T-helper 1 cell (primary cell): ENCODE results near the gene SIM1.

Source experiments
- DNase-seq, 5 donors: peaks; one replicate each; pipeline ENCODE4 v3.0.0-alpha.2; 2012 to 2020

The SIM1 gene

DNA sequence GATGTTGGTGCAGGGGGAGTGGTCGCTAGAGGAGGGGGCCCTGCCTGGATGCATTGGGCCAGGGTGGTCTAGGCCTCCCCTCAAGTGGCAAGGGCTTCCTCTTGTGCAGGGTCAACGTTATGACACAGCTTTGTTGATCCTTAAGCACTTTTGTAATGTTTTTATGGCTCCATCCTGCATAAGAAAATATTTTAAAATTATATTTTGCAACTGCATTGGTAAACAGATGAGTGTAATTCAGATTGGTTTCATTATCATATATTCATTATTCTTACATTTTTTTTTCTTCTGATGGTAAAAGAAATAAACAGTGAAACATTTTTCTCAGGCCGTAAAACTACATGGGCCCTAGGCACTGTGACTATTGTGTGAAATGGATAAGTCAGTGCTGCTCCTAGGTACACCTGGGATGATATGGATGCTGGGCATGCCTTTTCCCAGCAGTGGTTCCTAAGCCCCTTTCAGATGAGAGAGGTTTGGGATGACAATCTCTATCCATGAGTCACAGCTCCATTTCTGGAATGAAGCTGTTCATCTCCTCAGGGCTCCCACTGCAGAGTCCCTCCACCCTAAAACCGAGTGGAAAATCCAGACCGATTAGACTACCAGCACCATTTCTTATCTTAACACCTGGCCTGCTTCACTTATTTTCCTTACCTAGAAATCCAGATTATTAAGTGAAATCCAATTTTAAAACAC lies 5.8 kb upstream of the SIM1 start:
- DNase-seq = no peak

- no peak for DNase-seq
Observed at GRCh38 chr6:100469101-100469859, 4.6 kb upstream of the SIM1 start.

DNA sequence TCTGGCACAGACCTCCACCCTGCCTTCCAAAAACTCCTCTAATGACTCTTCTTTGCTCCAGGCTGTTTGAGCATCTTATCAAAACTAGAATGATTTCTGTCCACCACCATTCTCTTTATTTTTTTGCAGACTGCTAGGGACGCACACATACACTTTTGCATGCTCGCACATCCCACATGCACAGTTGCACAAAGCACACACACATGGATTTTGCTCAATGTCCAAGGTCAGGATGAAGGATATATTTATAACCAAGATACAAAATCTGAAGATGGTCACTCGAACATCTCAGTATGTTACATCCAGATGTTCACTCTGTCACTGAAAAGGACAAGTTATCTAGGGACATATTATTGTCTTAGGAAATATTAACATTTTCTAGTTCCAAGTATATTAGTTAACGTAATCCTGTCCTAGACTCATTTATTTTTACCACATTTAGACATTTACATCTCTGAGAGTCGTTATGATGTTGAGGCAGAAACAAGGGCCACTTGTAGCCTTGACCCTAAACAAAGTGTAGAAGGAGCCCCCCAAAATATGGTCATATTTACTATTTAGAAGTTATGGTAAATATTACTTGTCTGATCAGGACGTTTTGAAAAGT lies 3.4 kb upstream of the SIM1 start:
- DNase-seq = no peak

- no peak for DNase-seq
Observed at GRCh38 chr6:100467129-100468015, 2.7 kb upstream of the SIM1 start.

DNA sequence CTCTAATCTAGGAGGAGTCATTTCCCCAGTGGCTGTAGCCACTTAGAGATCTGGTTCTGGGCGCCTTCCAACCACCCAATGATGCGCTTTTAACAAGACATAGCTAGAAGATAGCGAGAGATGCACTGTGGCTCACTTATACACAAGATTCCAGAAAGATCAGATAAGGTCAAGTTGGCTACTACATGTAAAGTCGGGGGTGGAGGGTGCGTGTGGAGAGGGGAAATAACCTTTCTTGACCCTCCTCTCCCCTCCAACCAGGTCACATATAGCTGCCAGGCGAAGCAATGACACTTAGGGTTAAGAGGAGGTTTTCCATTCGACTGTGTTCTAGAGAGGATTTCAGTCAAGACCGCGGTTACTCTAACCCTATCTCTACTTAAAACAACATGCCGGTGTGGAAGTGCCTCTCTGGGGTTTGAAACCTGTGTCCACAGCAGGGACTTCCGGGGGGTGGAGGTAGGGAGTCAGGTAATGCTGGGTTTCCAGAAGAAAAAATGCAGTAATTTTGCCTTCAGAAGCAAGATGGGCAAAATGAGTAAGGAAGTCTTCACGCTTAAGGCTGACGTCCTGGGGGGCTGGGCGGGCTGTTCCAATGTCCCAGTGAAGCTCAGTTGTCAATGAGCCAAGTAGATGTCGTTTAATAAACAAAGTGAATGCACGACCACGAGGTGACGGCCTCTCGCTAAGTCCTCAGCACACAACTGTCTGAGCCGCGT lies 1.8 kb upstream of the SIM1 start:
- DNase-seq = no peak

DNA sequence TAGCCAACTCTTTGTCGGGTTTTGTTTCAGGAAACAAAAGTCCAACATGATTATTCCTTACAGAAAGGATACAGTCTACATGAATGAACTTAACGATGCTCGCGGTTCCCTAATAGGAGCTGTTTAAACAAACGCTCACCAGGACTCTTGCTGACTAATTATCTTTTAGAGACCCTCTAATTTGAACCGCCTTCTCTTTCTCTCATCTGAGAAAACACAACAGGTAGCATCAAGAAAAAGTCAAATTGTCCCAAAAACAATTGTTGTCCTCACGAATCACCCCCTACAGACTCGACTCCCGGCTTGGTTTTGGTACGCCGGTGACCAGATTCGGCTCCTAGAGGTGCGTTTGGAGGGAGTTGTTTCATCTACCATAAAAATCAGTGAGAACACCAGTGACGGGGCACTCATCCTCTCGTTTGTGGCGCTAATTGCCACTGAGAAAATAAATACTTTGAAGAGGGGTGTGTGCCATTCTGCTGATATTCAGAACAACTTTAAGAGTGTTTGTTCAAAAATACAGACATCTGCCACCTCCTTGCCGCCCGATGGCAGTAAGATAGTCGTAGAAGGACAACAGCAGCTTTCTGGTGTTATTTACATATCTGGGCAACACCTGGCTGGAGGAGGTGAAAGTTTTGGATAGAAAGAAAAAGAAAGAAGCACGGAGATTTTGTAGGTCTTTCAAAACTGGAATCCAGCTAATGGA lies 1.1 kb upstream of the SIM1 start:
- no peak for DNase-seq

GRCh38 chr6:100464162-100464851 lies 414 bp downstream of the SIM1 start:
- no peak for DNase-seq

DNA sequence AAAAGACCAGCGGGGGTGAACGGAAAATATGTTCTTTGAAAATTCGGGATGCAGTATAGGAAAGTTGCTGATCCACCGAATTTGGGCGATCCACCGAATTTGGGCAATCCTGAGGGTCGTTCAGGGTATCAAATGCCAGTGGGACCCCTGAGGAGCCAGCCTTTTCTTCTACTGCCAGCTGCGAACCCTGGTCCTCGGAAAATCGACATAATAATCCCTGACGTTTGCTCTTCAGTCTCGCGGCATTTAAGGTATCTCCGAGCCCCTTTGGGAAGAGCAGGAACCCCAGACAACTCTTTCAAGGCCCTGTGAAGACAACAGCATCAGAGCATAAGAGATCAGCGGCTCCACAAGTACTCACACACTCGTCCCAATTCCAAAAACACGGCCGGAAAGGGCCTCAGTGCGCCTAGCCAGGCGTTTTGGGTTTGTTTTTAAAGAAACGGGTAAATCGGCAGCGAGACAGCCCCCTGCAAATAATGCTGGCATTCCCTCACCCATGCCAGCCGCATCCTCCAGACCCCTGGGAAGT lies 1.0 kb downstream of the SIM1 start:
- no peak for DNase-seq

- DNase-seq = no peak
Observed at GRCh38 chr6:100462706-100463629, 1.8 kb downstream of the SIM1 start.

DNA sequence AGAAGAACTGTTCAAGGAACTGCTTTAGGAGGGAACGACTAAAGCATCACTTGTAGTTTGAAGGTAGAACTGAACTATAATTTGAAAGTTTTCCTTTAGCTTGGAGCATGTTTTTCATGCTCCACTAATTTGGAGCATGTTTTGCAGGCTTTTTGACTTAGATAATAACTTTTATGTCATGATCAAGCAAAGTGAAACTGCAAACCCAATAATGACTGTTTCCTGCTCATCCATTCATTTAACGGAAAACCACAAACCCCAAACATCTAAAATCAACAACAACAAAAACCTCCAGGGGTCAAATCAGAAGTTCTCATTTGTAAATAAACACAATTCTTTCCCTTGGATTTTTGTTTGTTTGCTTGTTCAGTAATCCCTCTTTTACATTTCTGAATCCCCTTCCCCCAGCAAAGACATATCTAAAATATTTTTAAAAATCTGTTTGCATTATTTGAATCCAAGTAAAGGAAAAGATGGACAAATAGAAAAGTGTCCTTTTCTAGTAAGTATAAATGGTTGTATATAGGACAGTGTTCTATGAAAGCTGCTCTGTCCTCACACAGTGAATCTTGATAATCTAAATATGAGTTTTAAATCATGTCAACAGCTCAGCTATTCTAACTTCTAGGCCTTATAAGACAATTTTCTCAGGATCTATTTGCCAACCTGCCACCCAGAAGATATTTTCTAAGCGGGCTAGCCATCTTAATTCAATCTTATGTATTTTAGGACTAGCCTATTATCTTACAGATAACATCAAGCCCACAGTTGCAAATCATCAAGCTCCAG lies 2.6 kb downstream of the SIM1 start:
- DNase-seq = peak in 1 of 5 donors; percentile 47

- DNase-seq = no peak
Observed at GRCh38 chr6:100461278-100461916, 3.3 kb downstream of the SIM1 start.

DNA sequence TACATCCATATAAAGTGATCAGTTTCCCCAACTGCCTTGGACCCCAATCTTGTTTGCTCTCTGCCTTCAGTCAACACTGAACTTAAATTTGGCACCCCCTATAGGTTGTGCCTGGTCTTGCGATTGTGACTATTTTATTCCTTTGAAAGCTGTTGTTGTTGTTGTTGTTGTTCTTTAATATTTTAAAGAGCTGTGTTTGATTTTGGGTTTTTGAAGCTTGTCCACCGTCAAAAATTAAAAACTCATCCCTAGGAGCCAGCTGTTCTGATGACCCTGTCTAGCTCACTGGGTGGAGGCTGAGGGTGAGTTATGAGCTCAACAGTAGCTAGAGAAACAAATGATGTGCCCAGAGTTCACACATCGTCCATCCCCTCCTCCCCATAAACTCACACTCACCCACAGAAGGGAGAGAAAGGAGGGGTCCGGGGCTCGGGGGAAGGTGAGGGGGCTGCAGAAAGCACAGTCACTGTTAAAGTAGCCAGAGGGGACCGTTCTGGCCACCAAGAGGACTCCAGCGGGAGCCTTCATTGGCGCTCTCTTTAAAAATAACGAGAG lies 4.0 kb downstream of the SIM1 start:
- no peak for DNase-seq

GRCh38 chr6:100459592-100460184 lies 5.0 kb downstream of the SIM1 start:
- no peak for DNase-seq

GRCh38 chr6:100458841-100459591 lies 5.7 kb downstream of the SIM1 start:
- DNase-seq = no peak

- DNase-seq = no peak
Observed at GRCh38 chr6:100457311-100457990, 7.3 kb downstream of the SIM1 start.

DNA sequence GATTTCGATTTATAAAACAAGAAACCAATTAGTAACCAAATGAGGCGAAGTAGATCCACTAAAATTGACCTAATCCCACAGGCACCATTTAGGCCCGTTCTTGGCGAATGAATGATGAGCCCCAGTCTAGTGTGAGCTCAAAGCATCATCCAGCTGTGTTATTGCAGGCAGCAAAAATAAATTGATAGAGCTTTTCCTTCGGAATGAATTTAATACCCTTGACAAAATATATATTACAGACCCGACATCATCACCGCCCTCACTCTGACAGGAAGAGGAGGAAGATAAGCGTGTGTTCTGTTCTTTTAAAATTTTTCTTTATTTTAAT lies 7.8 kb downstream of the SIM1 start:
- no peak for DNase-seq
